Pancreas (tissue), 10 donors: ENCODE results near the gene LRP1B. TPM values are rescaled to one million over a fixed set of nuclear protein-coding genes. Genes with fewer than 3 reads are reported as not detected.

Experiments used
- ATAC-seq, 4 donors: fragments of 200-7000 bp; cut with Tn5 transposase; one replicate each; pipeline versions ENCODE4 v1.8.0 to v1.9.1; 2020; ENCODE audit warnings: mild to moderate bottlenecking in 4 of 4, moderate library complexity in 4 of 4
- DNase-seq, 6 donors: peaks; one replicate each; pipeline ENCODE4 v3.0.0-alpha.2; 2020
- FAIRE-seq: peaks from 2 replicates; lab custom pipeline; 2012; peaks lifted over from hg19 to GRCh38; lab: Jason Lieb, UNC
- H3K27ac ChIP-seq, 4 donors: fragments of 200-600 bp; sonication (generic); 1 replicate in 3 of 4; 2 replicates in 1 of 4; pipeline versions ENCODE4 v1.5.0 to v1.8.0; 2020
- H3K27me3 ChIP-seq, 4 donors: fragments of 200-600 bp; one replicate each; pipeline ENCODE4 v1.8.0; 2021
- H3K36me3 ChIP-seq, 3 donors: fragments of 200-600 bp; sonication (generic) in 1 of 3; one replicate each; pipeline versions ENCODE4 v1.5.0 to v1.8.0; 2020 to 2021
- H3K4me1 ChIP-seq, 3 donors: fragments of 200-600 bp; one replicate each; pipeline ENCODE4 v1.8.0; 2021
- H3K4me3 ChIP-seq, 4 donors: fragments of 200-600 bp; sonication (generic) in 2 of 4; one replicate each; pipeline versions ENCODE4 v1.5.0 to v1.8.0; 2020 to 2021
- H3K9me3 ChIP-seq, 4 donors: fragments of 200-600 bp; one replicate each; pipeline ENCODE4 v1.8.0; 2021
- WGBS, 2 donors: extraction: QIAGEN DNeasy Blood & Tissue Kit; methylation state at CpG; one replicate each; pipeline ENCODE4 v1.1.7; 2013; 5-methylcytosine and 5-hydroxymethylcytosine counted together
- intact Hi-C, 3 donors: fragments of 100-400 bp; cut with DNase I; formaldehyde crosslinking; loops; one replicate each; pipeline versions ENCODE4 v1.11.1 to v1.14.2; 2022
- polyA plus RNA-seq, 2 donors: library from polyadenylated mRNA; stranded (reverse); fragments of 200-250 nt; gene quantifications; one replicate each; pipeline ENCODE4 v1.2.3, GENCODE V29; 2013
- total RNA-seq, 6 donors: library from RNA; stranded (reverse); fragmentation: NEBNext Ultra II Directional in 4 of 6; extraction: Animal tissue kit (Norgen Biotek cat#: 25700) in 4 of 6; gene quantifications; one replicate each; pipeline versions ENCODE4 v1.2.1 to v1.2.4, GENCODE V29; 2021 to 2023
- TF ChIP-seq, protein P1 (sequence below), 4 donors: fragments of 200-600 bp; sonication (generic) in 3 of 4; IDR thresholded peaks; one replicate each; pipeline versions ENCODE4 v1.5.0 to v1.8.0; 2021; ENCODE audit warnings: antibody characterized with exemption in 4 of 4
- donor health status: healthy with polysubstance abuse.
- donor health status: DM: no; HTN: no; CAD: no; lungs with moderate emphysema.
- donor health status: DM: no; HTN: no; CAD: no.
- donor health status: control.
- donor health status: control.
- donor health status: Bipolar disorder and iron deficiency.
- donor health status: DM: yes; HTN: yes; CAD: no.
- donor health status: DM: no; HTN: no; CAD: no.
- donor health status: DM: no; HTN: no; CAD: no.
- donor health status: DM: yes; HTN: yes; CAD: no.

The LRP1B gene
- total and polyA plus RNA-seq, 8 donors = 0.06 to 0.55 (median 0.25) TPM

DNA sequence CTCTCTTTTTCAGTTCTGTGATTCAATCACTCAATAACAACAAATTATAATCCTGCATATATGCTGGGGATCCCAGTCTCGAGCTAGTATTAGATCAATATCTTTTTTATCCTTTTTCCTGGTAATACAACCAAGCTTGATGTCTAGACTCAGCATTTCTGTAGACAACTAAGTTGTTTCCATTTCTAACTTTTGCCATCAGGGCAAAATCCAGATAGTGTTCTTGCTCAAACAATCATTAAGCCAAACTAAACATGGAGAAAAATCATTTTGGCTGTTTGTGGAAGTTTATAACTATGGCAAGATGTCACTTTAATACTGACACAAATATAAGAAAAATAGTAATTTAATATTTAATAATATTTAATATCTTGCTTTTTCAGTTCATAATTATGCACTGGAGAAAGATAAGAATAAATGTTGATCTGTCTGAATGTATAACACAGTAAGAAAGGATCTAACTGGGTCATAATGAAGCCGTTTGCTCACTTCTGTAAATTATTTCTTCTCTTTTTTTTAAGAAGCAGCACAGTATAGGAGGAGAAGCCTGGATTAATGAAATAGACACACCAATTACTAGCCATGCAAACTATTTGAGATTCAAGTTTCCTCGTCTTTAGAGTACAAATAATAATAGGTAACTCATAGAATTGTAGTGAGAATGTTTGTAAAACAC lies 979.1 kb downstream of the LRP1B start:
- no peak for FAIRE-seq
- no peaks in the 10 kb centered on the region for H3K4me1 ChIP-seq
- ATAC-seq = no peak
- no peak for DNase-seq
- no peaks in the 10 kb centered on the region for H3K36me3 ChIP-seq
- WGBS, 2 donors = 34 to 43% methylated on average over 3 of the region's 3 CpGs
- TF ChIP-seq, protein P1, sequence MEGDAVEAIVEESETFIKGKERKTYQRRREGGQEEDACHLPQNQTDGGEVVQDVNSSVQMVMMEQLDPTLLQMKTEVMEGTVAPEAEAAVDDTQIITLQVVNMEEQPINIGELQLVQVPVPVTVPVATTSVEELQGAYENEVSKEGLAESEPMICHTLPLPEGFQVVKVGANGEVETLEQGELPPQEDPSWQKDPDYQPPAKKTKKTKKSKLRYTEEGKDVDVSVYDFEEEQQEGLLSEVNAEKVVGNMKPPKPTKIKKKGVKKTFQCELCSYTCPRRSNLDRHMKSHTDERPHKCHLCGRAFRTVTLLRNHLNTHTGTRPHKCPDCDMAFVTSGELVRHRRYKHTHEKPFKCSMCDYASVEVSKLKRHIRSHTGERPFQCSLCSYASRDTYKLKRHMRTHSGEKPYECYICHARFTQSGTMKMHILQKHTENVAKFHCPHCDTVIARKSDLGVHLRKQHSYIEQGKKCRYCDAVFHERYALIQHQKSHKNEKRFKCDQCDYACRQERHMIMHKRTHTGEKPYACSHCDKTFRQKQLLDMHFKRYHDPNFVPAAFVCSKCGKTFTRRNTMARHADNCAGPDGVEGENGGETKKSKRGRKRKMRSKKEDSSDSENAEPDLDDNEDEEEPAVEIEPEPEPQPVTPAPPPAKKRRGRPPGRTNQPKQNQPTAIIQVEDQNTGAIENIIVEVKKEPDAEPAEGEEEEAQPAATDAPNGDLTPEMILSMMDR (IDR thresholded peaks at IDR 0.05) = no peak
- H3K27me3 ChIP-seq = no peaks in the 10 kb centered on the region
- H3K4me3 ChIP-seq = no peak overlapping the region
- no peaks in the 10 kb centered on the region for H3K9me3 ChIP-seq
- intact Hi-C loops = no loop called here
- no peak overlapping the region for H3K27ac ChIP-seq

- DNase-seq (no peak), FAIRE-seq (no peak), ATAC-seq (no peak)
- 68 to 77% methylated on average over 3 of the region's 3 CpGs for WGBS, 2 donors
- Histone ChIP-seq H3K9me3 (no peaks in the 10 kb centered on the region), H3K27ac (no peak overlapping the region), H3K4me3 (no peak overlapping the region), H3K4me1 (no peaks in the 10 kb centered on the region), H3K36me3 (no peaks in the 10 kb centered on the region), H3K27me3 (no peaks in the 10 kb centered on the region)
- intact Hi-C loops = no loop called here
- TF ChIP-seq, protein P1 (IDR thresholded peaks at IDR 0.05) = no peak
These were observed 988.8 kb downstream of the LRP1B start for GRCh38 chr2:141142025-141142424.

GRCh38 chr2:141137122-141137693 lies 993.6 kb downstream of the LRP1B start:
- Histone ChIP-seq H3K4me1 (no peaks in the 10 kb centered on the region), H3K27me3 (no peaks in the 10 kb centered on the region), H3K36me3 (no peaks in the 10 kb centered on the region), H3K4me3 (no peak overlapping the region), H3K27ac (no peak overlapping the region), H3K9me3 (no peaks in the 10 kb centered on the region)
- no peak for FAIRE-seq
- no peak for DNase-seq
- 70 to 73% methylated on average over 4 of the region's 4 CpGs for WGBS, 2 donors
- intact Hi-C loops = no loop called here
- TF ChIP-seq, protein P1 (IDR thresholded peaks at IDR 0.05) = no peak
- ATAC-seq = no peak

GRCh38 chr2:141133883-141134282 lies 996.9 kb downstream of the LRP1B start:
- no peak overlapping the region for H3K4me3 ChIP-seq
- no peak for ATAC-seq
- H3K36me3 ChIP-seq = no peaks in the 10 kb centered on the region
- H3K27me3 ChIP-seq = no peaks in the 10 kb centered on the region
- 77 to 92% methylated on average over 4 of the region's 4 CpGs for WGBS, 2 donors
- intact Hi-C loops = no loop called here
- DNase-seq = no peak
- TF ChIP-seq, protein P1 (IDR thresholded peaks at IDR 0.05) = no peak
- no peaks in the 10 kb centered on the region for H3K4me1 ChIP-seq
- H3K27ac ChIP-seq = no peak overlapping the region
- FAIRE-seq = no peak
- H3K9me3 ChIP-seq = no peaks in the 10 kb centered on the region

GRCh38 chr2:141125432-141125831 lies 1005.4 kb downstream of the LRP1B start:
- H3K27me3 ChIP-seq = no peaks in the 10 kb centered on the region
- no peak for FAIRE-seq
- 23 to 26% methylated on average over 2 of the region's 2 CpGs for WGBS, 2 donors

More at GRCh38 chr2:141125432-141125831, 1005.4 kb downstream of the LRP1B start:
- ATAC-seq (no peak), DNase-seq (no peak)
- no peaks in the 10 kb centered on the region for H3K36me3 ChIP-seq
- H3K4me3 ChIP-seq = no peak overlapping the region
- no peaks in the 10 kb centered on the region for H3K4me1 ChIP-seq
- intact Hi-C loops = no loop called here
- TF ChIP-seq, protein P1 (IDR thresholded peaks at IDR 0.05) = no peak
- H3K27ac ChIP-seq = no peak overlapping the region
- no peaks in the 10 kb centered on the region for H3K9me3 ChIP-seq
